DND-41 (cell line): ENCODE measurements around the gene PTPN23.

Experiments
- ATAC-seq: fragments of 200-7000 bp; cut with Tn5 transposase; 3 replicates; pipeline ENCODE4 v1.9.1; 2021; ENCODE audit warnings: low read depth; ENCODE audit not compliant: insufficient read depth
- DNase-seq: peaks from one replicate; pipeline ENCODE4 v3.0.0-alpha.2; 2020
- H2AFZ ChIP-seq: 2 replicates; pipeline ENCODE4 v1.6.0; 2012; ENCODE audit warnings: low read depth, low read length
- H3K27ac ChIP-seq: 2 replicates; pipeline ENCODE4 v1.5.1; 2012; ENCODE audit warnings: low read length, inconsistent platforms
- H3K27me3 ChIP-seq: fragments of 200-600 bp; sonication (generic); 2 replicates; pipeline ENCODE4 v1.6.0; 2012; ENCODE audit warnings: low read length, mild to moderate bottlenecking, inconsistent platforms; ENCODE audit not compliant: insufficient read depth, poor library complexity
- H3K36me3 ChIP-seq: 2 replicates; pipeline ENCODE4 v1.5.1; 2012; ENCODE audit warnings: low read length, inconsistent platforms; ENCODE audit not compliant: insufficient read depth
- H3K4me1 ChIP-seq: 2 replicates; pipeline ENCODE4 v1.5.1; 2012; ENCODE audit warnings: mild to moderate bottlenecking, low read length; ENCODE audit not compliant: insufficient read depth
- H3K4me2 ChIP-seq: 2 replicates; pipeline ENCODE4 v1.6.0; 2012; ENCODE audit warnings: mild to moderate bottlenecking, moderate library complexity, low read length, inconsistent platforms; ENCODE audit not compliant: insufficient read depth
- H3K4me3 ChIP-seq, 2 experiments: fragments of 200-600 bp in 1 of 2; shearing (Covaris generic) in 1 of 2; 2 replicates each; pipeline ENCODE4 v1.5.1; 2012 to 2016; ENCODE audit warnings: inconsistent platforms in 2 of 2, low read length in 2 of 2, mild to moderate bottlenecking in 2 of 2, low read depth in 1 of 2, moderate library complexity in 1 of 2
- H3K79me2 ChIP-seq: 2 replicates; pipeline ENCODE4 v1.6.0; 2012; ENCODE audit warnings: low read length, inconsistent platforms; ENCODE audit not compliant: insufficient read depth
- H3K9ac ChIP-seq: 2 replicates; pipeline ENCODE4 v1.6.0; 2012; ENCODE audit warnings: low read depth, mild to moderate bottlenecking, inconsistent platforms, low read length, moderate library complexity
- H3K9me3 ChIP-seq: 2 replicates; pipeline ENCODE4 v1.5.1; 2012; ENCODE audit warnings: low read length, moderate library complexity, mild to moderate bottlenecking, inconsistent platforms; ENCODE audit not compliant: insufficient read depth, severe bottlenecking
- H4K20me1 ChIP-seq: 2 replicates; pipeline ENCODE4 v1.6.0; 2012; ENCODE audit warnings: low read length; ENCODE audit not compliant: insufficient read depth
- CTCF ChIP-seq: IDR thresholded peaks from 2 replicates; pipeline ENCODE4 v1.5.1; 2012; ENCODE audit warnings: borderline replicate concordance, low read length, moderate library complexity, mild to moderate bottlenecking; ENCODE audit not compliant: poor library complexity, severe bottlenecking; ENCODE audit errors: extremely low read depth
- EZH2 ChIP-seq: IDR thresholded peaks from 3 replicates; pipeline ENCODE4 v1.6.1; 2012; ENCODE audit warnings: borderline replicate concordance, low read depth, mild to moderate bottlenecking, moderate library complexity, low read length, inconsistent platforms; ENCODE audit not compliant: severe bottlenecking

PTPN23 gene

GRCh38 chr3:47380026-47380600, 708 bp upstream of the PTPN23 start:
- peak; percentile 4; the same call in 2 of the 3 replicates for ATAC-seq
- H3K79me2 ChIP-seq, result peaks cover 53% of the 10 kb centered on the region

GRCh38 chr3:47381317-47382157, 716 bp downstream of the PTPN23 start:
- Histone ChIP-seq H3K79me2 (peaks cover 68% of the 10 kb centered on the region), H3K9me3 (no peaks in the 10 kb centered on the region), H3K4me3 (peak overlapping the region; percentile 95 to 97), H3K27ac (peak overlapping the region; percentile 81), H3K36me3 (peaks cover 19% of the 10 kb centered on the region), H3K9ac (peak overlapping the region; percentile 96), H3K4me1 (peaks cover 37% of the 10 kb centered on the region), H3K4me2 (peak overlapping the region; percentile 67), H2AFZ (peak overlapping the region; percentile 81), H4K20me1 (peaks cover 31% of the 10 kb centered on the region), H3K27me3 (no peaks in the 10 kb centered on the region)
- TF ChIP-seq EZH2 (no peak), CTCF (no peak)
- ATAC-seq, result peak; percentile 69
- peak; percentile 86 for DNase-seq

More at GRCh38 chr3:47380026-47380600, 708 bp upstream of the PTPN23 start:
- no peak for DNase-seq
- Histone ChIP-seq H3K4me2 (peak overlapping the region; percentile 67), H3K27ac (peak overlapping the region; percentile 78), H3K9ac (peak overlapping the region; percentile 96), H3K36me3 (peaks cover 12% of the 10 kb centered on the region), H2AFZ (peak overlapping the region; percentile 88), H4K20me1 (peaks cover 19% of the 10 kb centered on the region), H3K27me3 (no peaks in the 10 kb centered on the region), H3K9me3 (no peaks in the 10 kb centered on the region), H3K4me1 (peaks cover 37% of the 10 kb centered on the region), H3K4me3 (peak overlapping the region; percentile 95 to 97)
- TF ChIP-seq EZH2 (no peak), CTCF (no peak)

GRCh38 chr3:47384425-47384824, 3.6 kb downstream of the PTPN23 start:
- H3K79me2 ChIP-seq, result peaks cover 95% of the 10 kb centered on the region
- H3K27me3 ChIP-seq, result no peaks in the 10 kb centered on the region
- H3K36me3 ChIP-seq, result peaks cover 38% of the 10 kb centered on the region
- ATAC-seq (no peak), DNase-seq (no peak)
- H3K4me1 ChIP-seq, result peaks cover 31% of the 10 kb centered on the region
- H3K9me3 ChIP-seq, result no peaks in the 10 kb centered on the region
- peaks cover 38% of the 10 kb centered on the region for H4K20me1 ChIP-seq
- no peak overlapping the region for H3K4me2 ChIP-seq
- TF ChIP-seq CTCF (no peak), EZH2 (no peak)
- H3K9ac ChIP-seq, result no peak overlapping the region
- H3K27ac ChIP-seq, result no peak overlapping the region
- H2AFZ ChIP-seq, result no peak overlapping the region
- no peak overlapping the region for H3K4me3 ChIP-seq
